GM12864 (cell line): ENCODE results near the gene STAT3.
A peak's percentile ranks its signal among the peaks of the same experiment; 100 is the strongest.

ENCODE experiments used
- DNase-seq: peaks from one replicate; pipeline ENCODE4 v3.0.0-alpha.2; 2011; ENCODE audit warnings: low read depth
- H3K4me3 ChIP-seq: 2 replicates; pipeline ENCODE4 v1.5.1; 2011; ENCODE audit warnings: mild to moderate bottlenecking, low read depth, low read length, control low read depth
- CTCF ChIP-seq: IDR thresholded peaks from 2 replicates; pipeline ENCODE4 v1.5.1; 2011; ENCODE audit warnings: low read depth, mild to moderate bottlenecking, moderate library complexity, low read length, control low read depth, inconsistent platforms; ENCODE audit errors: missing control alignments

The STAT3 gene

DNA sequence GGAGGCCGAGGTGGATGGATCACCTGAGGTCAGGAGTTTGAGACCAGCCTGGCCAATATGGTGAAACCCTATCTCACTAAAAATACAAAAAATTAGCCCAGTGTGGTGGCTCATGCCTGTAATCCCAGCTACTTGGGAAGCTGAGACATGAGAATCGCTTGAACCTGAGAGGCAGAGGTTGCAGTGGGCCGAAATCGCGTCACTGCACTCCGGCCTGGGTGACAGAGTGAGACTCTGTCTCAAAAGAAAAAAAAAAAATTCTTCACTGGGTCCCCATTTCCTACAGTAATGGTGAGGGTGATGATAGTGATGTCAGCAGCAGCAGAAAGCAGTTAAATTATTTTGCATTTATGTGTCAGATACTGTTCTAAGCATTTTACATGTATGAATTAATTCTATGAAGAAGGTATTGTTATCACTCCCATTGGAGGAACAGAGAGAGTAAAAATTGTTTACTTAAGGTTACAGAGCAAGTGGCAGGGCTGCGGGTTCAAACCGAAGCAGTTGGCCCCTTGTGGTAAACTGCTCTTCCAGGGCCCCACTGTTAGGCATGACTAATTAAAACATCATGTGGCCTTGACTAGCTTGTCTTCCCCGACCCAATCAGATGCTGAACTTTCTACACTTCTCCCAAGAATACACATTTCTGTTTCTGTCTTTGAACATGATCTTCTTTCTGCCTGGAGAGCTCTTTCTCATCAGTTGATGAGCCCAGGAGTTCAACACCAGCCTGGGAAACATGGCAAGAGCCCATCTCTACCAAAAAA lies 45.8 kb downstream of the STAT3 start:
- no peak overlapping the region for H3K4me3 ChIP-seq
- no peak for DNase-seq
- TF ChIP-seq CTCF: no peak

DNA sequence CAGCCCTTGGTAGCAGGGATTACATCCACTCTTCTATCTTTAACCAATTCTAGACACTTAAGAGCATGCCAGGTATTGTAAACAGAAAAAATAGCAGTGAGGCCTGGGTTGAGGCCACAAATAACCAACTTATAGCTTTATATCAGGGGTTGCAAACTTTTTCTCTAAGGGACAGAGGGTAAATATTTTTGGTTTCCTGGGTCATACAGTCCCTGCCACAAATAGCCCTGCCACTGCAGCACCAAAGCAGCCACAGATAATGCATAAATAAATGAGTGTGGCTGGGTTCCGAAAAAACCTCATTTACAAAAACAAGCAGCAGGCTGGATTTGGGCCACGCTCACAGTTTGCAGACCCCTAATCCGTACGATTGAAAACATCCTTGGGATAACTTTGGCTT lies 46.7 kb downstream of the STAT3 start:
- no peak for DNase-seq
- no peak overlapping the region for H3K4me3 ChIP-seq
- TF ChIP-seq CTCF: no peak

DNA sequence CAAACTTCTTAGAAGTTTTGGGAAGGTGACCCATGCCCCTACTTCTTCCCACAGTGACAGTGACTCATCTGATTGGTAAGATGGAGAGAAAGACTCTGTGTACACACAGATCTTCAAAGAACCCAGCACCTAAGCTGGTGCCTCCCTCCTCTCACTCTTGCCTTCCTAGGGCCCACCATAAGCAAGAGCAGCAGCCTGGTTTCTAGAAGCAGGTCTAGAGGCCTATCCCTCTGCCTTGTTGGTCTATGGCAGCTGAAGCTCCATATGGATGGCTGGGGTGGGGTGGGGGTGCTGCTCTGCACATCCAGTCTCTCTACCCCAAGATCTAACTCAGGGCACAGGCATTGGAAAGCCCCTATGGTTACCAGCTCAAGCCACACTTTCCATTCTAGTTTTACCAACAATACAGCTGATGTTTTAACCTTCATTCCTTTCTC lies 47.5 kb downstream of the STAT3 start:
- DNase-seq: no peak
- no peak for TF ChIP-seq CTCF
- H3K4me3 ChIP-seq: no peak overlapping the region

DNA sequence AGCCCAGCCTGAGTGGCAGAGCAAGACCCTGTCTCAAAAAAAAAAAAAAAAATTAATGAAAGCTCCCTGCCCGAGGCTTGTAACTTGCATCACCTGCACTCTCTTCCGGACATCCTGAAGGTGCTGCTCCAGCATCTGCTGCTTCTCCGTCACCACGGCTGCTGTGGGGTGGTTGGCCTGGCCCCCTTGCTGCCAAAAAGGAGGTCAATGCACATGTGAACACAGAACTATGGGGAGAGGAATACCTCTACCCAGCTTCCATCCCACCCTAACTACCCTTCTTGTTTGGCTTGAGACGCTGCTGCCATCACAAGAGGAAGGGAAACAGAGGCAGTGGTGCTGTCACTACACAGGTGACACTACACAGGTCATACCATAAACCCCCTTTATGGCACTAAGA lies 49.0 kb downstream of the STAT3 start:
- H3K4me3 ChIP-seq: no peak overlapping the region
- DNase-seq: no peak
- TF ChIP-seq CTCF: no peak

- DNase-seq: no peak
- TF ChIP-seq CTCF: no peak
Measured at GRCh38 chr17:42338427-42338985, 49.7 kb downstream of the STAT3 start.

GRCh38 chr17:42337442-42337841 lies 50.8 kb downstream of the STAT3 start:
- TF ChIP-seq CTCF: no peak
- peak; percentile 83 for DNase-seq
- no peak overlapping the region for H3K4me3 ChIP-seq

More at GRCh38 chr17:42338427-42338985, 49.7 kb downstream of the STAT3 start:
- H3K4me3 ChIP-seq: no peak overlapping the region

- no peak overlapping the region for H3K4me3 ChIP-seq
- no peak for DNase-seq
- no peak for TF ChIP-seq CTCF
Measured at GRCh38 chr17:42334677-42335076, 53.6 kb downstream of the STAT3 start.
